Neural progenitor cell (in vitro differentiated cells): ENCODE measurements around the gene PNKP. TPM values are rescaled to one million over a fixed set of nuclear protein-coding genes. Genes with fewer than 3 reads are reported as not detected.

Experiments
- DNase-seq: peaks from one replicate; pipeline ENCODE4 v3.0.0-alpha.2; 2016; ENCODE audit warnings: low spot score
- H2AFZ ChIP-seq: fragments of 200-600 bp; sonication (generic); replicated peaks from 2 replicates; pipeline ENCODE4 v1.6.1; 2016; ENCODE audit warnings: antibody characterized with exemption
- H3F3A ChIP-seq: fragments of 200-600 bp; sonication (generic); 2 replicates; pipeline ENCODE4 v1.6.1; 2016; ENCODE audit warnings: antibody characterized with exemption, low read depth
- H3K27ac ChIP-seq: fragments of 200-600 bp; sonication (generic); 2 replicates; pipeline ENCODE4 v1.5.1; 2016; ENCODE audit warnings: mild to moderate bottlenecking
- H3K27me3 ChIP-seq: fragments of 200-600 bp; sonication (generic); 2 replicates; pipeline ENCODE4 v1.6.1; 2016; ENCODE audit warnings: mild to moderate bottlenecking, moderate library complexity
- H3K36me3 ChIP-seq: fragments of 200-600 bp; sonication (generic); 2 replicates; pipeline ENCODE4 v1.5.1; 2016
- H3K4me1 ChIP-seq: fragments of 200-600 bp; sonication (generic); 2 replicates; pipeline ENCODE4 v1.6.1; 2016; ENCODE audit warnings: mixed run types
- H3K4me2 ChIP-seq: fragments of 200-600 bp; sonication (generic); 2 replicates; pipeline ENCODE4 v1.6.1; 2016
- H3K4me3 ChIP-seq: fragments of 200-600 bp; sonication (generic); 2 replicates; pipeline ENCODE4 v1.5.1; 2016
- H3K79me2 ChIP-seq: fragments of 200-600 bp; sonication (generic); 2 replicates; pipeline ENCODE4 v1.6.1; 2016; ENCODE audit warnings: low read depth
- H3K9ac ChIP-seq: fragments of 200-600 bp; sonication (generic); 2 replicates; pipeline ENCODE4 v1.6.1; 2016
- H3K9me3 ChIP-seq: fragments of 200-600 bp; sonication (generic); 2 replicates; pipeline ENCODE4 v1.5.1; 2016; ENCODE audit warnings: low read depth
- H4K20me1 ChIP-seq: fragments of 200-600 bp; sonication (generic); 2 replicates; pipeline ENCODE4 v1.6.1; 2016; ENCODE audit warnings: low read depth
- H3K27ac Mint-ChIP-seq: 3 replicates; pipeline ENCODE4 v1.8.0; 2021; ENCODE audit warnings: mixed read lengths
- H3K27me3 Mint-ChIP-seq: 2 replicates; pipeline ENCODE4 v1.8.0; 2022; ENCODE audit warnings: low read depth, mild to moderate bottlenecking, inconsistent platforms, moderate library complexity, mixed read lengths; ENCODE audit not compliant: insufficient read depth
- H3K36me3 Mint-ChIP-seq: 3 replicates; pipeline ENCODE4 v1.8.0; 2021; ENCODE audit warnings: mixed read lengths
- H3K4me1 Mint-ChIP-seq: 3 replicates; pipeline ENCODE4 v1.8.0; 2021; ENCODE audit warnings: mixed read lengths
- H3K4me3 Mint-ChIP-seq: 3 replicates; pipeline ENCODE4 v1.8.0; 2021; ENCODE audit warnings: mild to moderate bottlenecking, moderate library complexity, mixed read lengths
- H3K9me3 Mint-ChIP-seq: 3 replicates; pipeline ENCODE4 v1.8.0; 2020; ENCODE audit warnings: mixed read lengths
- EZH2 ChIP-seq: fragments of 200-600 bp; sonication (generic); IDR thresholded peaks from 2 replicates; pipeline ENCODE4 v1.6.1; 2017; ENCODE audit warnings: antibody characterized with exemption, mild to moderate bottlenecking, moderate library complexity
- EZH2phosphoT487 ChIP-seq: fragments of 200-600 bp; sonication (generic); IDR thresholded peaks from 2 replicates; pipeline ENCODE4 v1.6.1; 2017; ENCODE audit warnings: antibody characterized with exemption
- total RNA-seq: library from RNA; depleted of rRNA; stranded (reverse); fragments of >200 nt; gene quantifications from 2 replicates; pipeline ENCODE4 v1.2.3, GENCODE V29; 2015; ENCODE audit warnings: low replicate concordance
- TF ChIP-seq, protein P1 (sequence below): fragments of 200-600 bp; sonication (generic); IDR thresholded peaks from 2 replicates; pipeline ENCODE4 v1.5.1; 2017; ENCODE audit warnings: antibody characterized with exemption, mild to moderate bottlenecking

PNKP gene
- total RNA-seq, 1 donor from 2014 or later = 41.1 TPM

DNA sequence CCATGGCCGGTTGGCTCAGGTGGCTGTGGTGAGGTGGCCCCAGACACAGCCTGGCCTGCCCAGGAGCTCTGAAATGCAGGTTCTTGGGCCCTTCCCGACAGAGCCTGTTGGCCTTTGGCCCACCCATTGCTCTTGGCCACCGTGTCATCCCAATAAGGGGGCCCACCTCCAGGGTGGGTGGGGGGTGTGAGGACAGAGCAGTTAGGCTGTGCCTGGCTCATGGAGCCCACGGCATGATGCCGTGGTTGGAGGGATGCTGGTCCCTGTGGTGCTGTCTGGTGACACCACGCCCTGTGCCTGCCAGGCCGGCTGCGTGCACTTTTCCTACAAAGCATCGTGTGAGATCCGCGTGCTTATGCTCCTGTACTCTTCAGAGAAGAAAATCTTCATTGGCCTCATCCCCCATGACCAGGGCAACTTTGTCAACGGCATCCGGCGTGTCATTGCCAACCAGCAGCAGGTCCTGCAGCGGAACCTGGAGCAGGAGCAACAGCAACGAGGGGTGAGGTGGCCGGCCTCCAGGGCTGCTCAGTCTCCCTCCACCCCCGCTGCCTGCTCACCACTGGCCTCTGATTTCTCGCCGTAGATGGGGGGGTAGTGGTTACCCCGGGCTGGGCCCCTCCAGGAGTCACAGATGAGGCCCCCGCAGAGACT is 7.6 kb downstream of the PNKP start:
- Mint-ChIP-seq H3K27me3 (peaks cover 21% of the 10 kb centered on the region), H3K36me3 (peaks cover 28% of the 10 kb centered on the region), H3K4me3 (peak overlapping the region; percentile 60), H3K9me3 (no peaks in the 10 kb centered on the region), H3K4me1 (peaks cover 21% of the 10 kb centered on the region), H3K27ac (peak overlapping the region; percentile 74)
- Histone ChIP-seq H3K4me2 (no peak overlapping the region), H3K9me3 (no peaks in the 10 kb centered on the region), H4K20me1 (peaks cover 99% of the 10 kb centered on the region), H3F3A (peaks cover 91% of the 10 kb centered on the region), H3K79me2 (peaks cover 35% of the 10 kb centered on the region), H3K4me3 (no peak overlapping the region), H3K9ac (no peak overlapping the region), H3K36me3 (no peaks in the 10 kb centered on the region), H2AFZ (no peak overlapping the region), H3K4me1 (no peaks in the 10 kb centered on the region), H3K27me3 (no peaks in the 10 kb centered on the region), H3K27ac (peak overlapping the region; percentile 13)
- TF ChIP-seq, protein P1, sequence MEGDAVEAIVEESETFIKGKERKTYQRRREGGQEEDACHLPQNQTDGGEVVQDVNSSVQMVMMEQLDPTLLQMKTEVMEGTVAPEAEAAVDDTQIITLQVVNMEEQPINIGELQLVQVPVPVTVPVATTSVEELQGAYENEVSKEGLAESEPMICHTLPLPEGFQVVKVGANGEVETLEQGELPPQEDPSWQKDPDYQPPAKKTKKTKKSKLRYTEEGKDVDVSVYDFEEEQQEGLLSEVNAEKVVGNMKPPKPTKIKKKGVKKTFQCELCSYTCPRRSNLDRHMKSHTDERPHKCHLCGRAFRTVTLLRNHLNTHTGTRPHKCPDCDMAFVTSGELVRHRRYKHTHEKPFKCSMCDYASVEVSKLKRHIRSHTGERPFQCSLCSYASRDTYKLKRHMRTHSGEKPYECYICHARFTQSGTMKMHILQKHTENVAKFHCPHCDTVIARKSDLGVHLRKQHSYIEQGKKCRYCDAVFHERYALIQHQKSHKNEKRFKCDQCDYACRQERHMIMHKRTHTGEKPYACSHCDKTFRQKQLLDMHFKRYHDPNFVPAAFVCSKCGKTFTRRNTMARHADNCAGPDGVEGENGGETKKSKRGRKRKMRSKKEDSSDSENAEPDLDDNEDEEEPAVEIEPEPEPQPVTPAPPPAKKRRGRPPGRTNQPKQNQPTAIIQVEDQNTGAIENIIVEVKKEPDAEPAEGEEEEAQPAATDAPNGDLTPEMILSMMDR = no peak
- TF ChIP-seq EZH2 = no peak
- TF ChIP-seq EZH2phosphoT487 = no peak
- DNase-seq = no peak

DNA sequence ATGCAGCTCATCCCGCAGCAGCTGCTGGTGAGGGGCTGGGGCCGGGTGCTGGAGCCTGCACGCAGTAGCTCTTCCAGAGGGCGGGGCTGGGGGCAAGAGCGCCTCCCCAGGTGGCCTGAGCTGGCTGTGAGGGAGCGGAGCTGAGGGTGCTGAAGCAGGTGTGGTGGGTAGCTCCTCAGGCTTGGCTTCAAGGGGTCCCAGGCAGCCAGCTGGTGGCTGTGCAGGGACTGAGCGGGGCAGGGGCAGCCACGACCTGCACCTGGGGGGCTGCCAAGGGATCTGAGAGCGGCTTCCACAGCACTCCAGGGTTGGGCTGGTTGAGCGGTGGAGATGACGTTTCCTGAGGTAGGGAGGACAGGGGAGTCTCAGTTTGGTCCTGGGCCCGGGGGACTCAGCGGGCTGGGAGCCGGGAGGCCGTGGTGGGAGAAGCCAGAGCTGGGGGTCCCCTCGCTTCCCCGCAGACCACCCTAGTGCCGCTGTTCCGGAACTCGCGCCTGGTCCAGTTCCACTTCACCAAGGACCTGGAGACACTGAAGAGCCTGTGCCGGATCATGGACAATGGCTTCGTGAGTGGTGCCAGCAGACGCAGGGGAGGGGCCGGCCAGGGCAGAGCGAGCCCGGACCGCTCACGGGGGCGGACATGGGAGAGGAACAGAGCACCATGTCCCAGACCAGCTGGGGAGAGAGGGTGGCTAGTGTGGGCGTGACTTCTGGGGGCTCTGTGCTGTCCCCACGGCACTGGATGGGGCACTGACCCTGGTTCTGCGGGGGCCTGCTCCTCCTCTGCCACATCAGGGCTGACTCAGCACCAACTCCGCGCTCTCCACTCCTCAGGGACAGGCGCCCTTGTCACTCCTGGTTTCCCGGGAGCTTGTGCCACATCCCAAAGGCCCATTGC is 9.0 kb downstream of the PNKP start:
- H3K27me3 Mint-ChIP-seq = peaks cover 19% of the 10 kb centered on the region
- peaks cover 85% of the 10 kb centered on the region for H3F3A ChIP-seq
- H3K9ac ChIP-seq = no peak overlapping the region
- no peaks in the 10 kb centered on the region for H3K9me3 ChIP-seq
- no peaks in the 10 kb centered on the region for H3K4me1 ChIP-seq
- no peak overlapping the region for H3K4me3 Mint-ChIP-seq
- no peak overlapping the region for H3K4me3 ChIP-seq
- DNase-seq = no peak
- no peaks in the 10 kb centered on the region for H3K27me3 ChIP-seq
- TF ChIP-seq EZH2phosphoT487 (no peak), EZH2 (no peak)
- TF ChIP-seq, protein P1 = no peak
- no peak overlapping the region for H3K4me2 ChIP-seq
- peaks cover 36% of the 10 kb centered on the region for H3K79me2 ChIP-seq
- peak overlapping the region; percentile 53 for H3K27ac ChIP-seq
- peaks cover 17% of the 10 kb centered on the region for H3K36me3 Mint-ChIP-seq
- peaks cover 99% of the 10 kb centered on the region for H4K20me1 ChIP-seq
- H3K9me3 Mint-ChIP-seq = no peaks in the 10 kb centered on the region
- H3K27ac Mint-ChIP-seq = no peak overlapping the region
- H2AFZ ChIP-seq = no peak overlapping the region
- no peaks in the 10 kb centered on the region for H3K36me3 ChIP-seq
- peaks cover 17% of the 10 kb centered on the region for H3K4me1 Mint-ChIP-seq

DNA sequence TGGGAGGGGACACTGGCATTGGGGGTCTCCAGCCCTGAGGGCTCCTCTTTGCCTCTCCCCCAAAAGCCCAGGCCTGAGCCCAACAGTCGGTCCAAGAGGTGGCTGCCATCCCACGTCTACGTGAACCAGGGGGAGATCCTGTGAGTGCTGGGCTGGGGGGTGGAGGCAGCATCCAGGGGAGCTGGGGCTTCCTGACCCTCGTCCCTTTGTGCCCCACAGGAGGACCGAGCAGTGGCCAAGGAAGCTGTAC is 9.6 kb downstream of the PNKP start:
- peak overlapping the region; percentile 76 for H3K27ac ChIP-seq
- no peak overlapping the region for H2AFZ ChIP-seq
- H3K79me2 ChIP-seq = peaks cover 36% of the 10 kb centered on the region
- H3K9me3 ChIP-seq = no peaks in the 10 kb centered on the region
- H3K4me3 ChIP-seq = no peak overlapping the region
- H3K36me3 Mint-ChIP-seq = peaks cover 14% of the 10 kb centered on the region
- no peaks in the 10 kb centered on the region for H3K36me3 ChIP-seq
- no peak for DNase-seq
- no peak overlapping the region for H3K4me3 Mint-ChIP-seq
- H3K9ac ChIP-seq = no peak overlapping the region
- H3F3A ChIP-seq = peaks cover 85% of the 10 kb centered on the region
- TF ChIP-seq, protein P1 = no peak
- TF ChIP-seq EZH2phosphoT487 (no peak), EZH2 (no peak)
- H3K9me3 Mint-ChIP-seq = no peaks in the 10 kb centered on the region
- peaks cover 20% of the 10 kb centered on the region for H3K27me3 Mint-ChIP-seq
- no peaks in the 10 kb centered on the region for H3K27me3 ChIP-seq
- peaks cover 18% of the 10 kb centered on the region for H3K4me1 Mint-ChIP-seq
- no peak overlapping the region for H3K4me2 ChIP-seq
- no peak overlapping the region for H3K27ac Mint-ChIP-seq
- peaks cover 99% of the 10 kb centered on the region for H4K20me1 ChIP-seq
- H3K4me1 ChIP-seq = peaks cover 4% of the 10 kb centered on the region
